CD4-positive, alpha-beta T cell treated with Interleukin-15 for 4 hours (primary cell): ENCODE measurements around the gene SF3A1.

ENCODE experiments used
- DNase-seq: peaks from one replicate; pipeline ENCODE4 v3.0.0-alpha.2; 2020; ENCODE audit warnings: low spot score

The SF3A1 gene

DNA sequence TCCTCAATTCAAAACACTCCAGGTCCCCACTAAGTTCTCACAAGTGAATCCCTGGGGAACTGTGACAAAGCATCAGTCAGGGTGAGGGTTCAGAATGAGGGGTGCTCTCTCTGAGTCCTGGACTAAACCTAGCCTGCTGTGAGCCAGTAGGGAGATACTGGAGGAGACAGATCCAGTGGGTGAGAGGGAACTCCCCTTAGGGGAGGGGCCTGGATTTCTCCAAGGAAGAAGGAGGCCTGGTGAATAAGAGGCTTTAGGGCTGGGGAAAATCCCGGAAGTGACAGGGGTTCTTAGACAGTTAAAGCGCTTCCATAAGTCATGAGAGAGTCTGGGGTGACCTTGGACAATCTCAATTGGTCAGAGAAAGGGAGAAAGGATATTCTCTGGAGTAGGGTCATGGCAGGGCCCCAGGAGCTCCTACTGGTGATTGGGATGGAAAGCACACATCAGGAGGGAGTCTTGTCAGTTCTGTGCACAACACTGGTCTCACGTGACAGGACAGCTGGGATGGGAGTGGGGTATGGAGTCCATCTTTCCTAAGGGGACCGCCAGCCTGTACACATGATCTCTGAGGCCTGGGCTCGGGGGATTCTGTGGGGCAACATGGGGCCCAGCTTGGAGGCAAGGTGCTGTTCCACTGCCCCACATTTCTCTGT is 31.5 kb downstream of the SF3A1 start:
- DNase-seq: no peak

DNA sequence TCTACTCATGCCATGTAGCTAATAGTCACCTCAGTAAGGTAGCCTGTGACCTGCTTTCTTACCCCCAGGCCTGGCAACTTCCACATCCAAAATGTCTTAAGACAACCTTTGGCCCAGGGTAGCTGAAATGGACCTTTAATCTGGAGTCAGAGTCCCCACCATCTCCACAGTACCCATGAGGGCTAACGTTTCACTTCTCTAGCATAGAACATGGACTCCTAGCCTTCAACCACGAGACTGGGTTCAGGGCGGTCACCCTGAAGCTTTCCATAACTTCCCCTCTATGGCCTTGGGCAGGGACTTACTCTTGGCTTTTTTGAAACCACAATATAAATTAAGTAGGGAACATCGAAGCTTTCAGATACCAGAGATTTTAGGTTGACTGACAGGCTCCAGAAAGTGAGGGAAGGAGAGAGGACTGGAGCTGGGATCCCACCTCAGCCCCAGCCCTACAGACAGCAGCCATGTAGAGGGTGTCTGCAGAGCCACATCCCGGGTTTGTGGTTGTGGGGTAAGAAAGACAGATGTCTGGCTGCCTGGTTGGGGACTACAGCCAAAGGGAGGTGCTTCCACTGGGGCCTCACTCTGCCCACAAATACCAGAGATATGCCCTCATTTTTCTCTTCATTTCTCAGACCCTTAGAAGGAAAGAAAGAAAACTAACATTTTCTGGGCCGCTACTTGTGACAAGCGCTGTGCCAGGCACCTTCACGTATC is 32.5 kb downstream of the SF3A1 start:
- no peak for DNase-seq

DNA sequence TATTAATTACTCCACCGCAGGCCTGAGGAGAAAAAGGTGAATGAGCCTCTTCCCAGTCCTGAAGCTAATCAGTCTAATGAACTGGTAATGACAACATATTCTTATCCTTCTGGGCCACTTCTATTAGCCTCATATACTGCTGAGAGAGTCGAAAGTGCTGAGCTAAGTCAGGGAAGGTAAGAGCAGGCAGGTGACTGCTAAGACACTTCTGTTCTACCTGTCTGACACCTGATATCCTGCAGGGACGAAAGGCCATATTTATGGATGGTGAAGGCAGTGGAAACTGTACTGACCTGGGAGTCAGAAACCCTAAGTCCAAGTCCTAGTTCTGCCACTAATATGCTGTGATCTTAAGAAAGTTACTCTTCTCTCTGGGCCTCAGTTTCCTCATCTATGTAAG is 33.4 kb downstream of the SF3A1 start:
- DNase-seq: no peak

DNA sequence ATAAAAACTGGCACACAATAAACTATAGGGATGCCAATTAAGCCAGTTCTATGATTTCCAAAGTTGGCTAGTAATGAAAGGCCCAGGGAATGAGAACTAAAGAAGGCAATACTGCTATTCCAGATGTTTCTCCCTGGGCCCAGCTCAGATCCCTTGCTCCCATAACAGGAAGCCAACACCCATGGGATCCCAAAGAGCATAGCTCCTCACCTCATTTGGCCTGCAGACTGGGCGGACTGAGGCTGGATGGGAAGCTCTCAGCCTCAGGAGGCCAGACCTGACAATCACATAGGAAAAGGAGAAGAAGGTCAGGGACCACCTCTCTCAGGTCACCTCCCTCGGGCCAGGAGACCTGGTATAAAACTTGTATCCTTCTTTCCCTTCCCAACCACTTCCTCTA is 35.2 kb downstream of the SF3A1 start:
- DNase-seq: no peak

DNA sequence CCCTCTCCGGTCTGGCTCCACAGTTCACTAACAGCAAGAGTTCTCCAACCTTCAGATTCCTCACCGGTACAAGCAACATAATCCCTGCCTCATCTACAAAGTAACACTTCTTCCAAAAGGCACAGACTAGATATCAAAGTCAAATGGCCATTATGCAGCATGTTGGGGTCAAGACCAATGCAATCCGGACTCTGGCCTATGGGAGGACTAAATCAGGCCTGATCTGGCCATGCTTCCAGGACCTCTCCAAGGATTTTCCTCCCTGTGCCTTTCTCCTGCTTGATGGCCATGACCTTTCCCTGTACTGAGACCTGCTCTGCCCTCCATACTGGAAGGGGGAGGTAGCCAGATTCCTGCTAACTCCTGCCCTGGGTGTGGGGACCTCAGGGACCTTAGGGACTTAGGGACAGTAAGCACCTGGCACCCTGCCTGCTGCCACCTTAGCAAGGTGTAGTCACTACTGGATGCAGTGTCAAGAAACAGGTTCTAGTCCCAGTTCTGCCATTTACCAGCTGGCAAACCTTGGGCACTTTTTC is 36.6 kb downstream of the SF3A1 start:
- DNase-seq: no peak

DNA sequence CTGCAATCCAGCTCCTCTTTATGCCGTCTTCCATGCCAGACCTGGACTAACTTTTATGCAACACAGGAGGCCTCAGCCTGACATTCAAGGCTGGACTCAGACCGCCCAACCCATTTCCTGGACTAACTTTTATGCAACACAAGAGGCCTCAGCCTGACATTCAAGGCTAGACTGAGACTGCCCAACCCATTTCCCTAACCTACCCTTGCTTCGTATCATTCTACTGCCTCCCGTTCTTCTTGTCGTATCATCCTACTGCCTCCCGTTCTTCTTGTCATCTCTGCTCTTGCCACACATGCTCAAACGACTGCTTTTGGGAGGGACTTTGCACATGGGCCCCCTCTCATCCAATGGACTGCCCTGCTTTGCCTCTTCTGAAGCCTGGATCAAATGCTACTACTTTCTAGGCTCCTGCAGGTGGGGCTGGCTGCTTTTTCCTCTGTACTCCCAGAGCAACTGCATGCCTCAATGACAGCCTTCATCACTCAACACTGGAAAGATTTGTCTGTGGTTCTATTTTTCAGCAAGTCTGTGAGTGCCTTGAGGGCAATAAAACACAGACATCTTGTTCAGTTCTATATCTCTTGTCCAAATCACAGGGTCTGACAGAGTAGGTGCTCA is 37.8 kb downstream of the SF3A1 start:
- no peak for DNase-seq

DNA sequence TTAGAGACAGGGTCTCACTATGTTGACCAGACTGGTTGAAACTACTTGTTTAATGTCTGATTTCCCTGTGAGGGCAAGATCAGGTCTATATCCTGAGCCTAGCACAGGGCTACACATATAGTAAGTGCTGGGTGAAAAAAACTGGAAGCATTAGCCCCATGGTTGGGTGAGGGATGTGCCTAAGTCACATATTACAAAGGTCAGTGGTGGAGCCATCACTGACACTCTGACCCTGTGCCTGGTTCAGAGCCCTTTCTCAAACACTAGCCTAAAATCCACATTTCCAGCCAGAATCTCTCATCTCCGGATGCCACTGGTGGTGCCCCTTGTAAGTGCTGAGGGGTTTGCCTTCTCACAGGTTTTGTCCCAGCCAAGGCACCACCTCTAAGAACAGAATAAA is 38.9 kb downstream of the SF3A1 start:
- no peak for DNase-seq

DNA sequence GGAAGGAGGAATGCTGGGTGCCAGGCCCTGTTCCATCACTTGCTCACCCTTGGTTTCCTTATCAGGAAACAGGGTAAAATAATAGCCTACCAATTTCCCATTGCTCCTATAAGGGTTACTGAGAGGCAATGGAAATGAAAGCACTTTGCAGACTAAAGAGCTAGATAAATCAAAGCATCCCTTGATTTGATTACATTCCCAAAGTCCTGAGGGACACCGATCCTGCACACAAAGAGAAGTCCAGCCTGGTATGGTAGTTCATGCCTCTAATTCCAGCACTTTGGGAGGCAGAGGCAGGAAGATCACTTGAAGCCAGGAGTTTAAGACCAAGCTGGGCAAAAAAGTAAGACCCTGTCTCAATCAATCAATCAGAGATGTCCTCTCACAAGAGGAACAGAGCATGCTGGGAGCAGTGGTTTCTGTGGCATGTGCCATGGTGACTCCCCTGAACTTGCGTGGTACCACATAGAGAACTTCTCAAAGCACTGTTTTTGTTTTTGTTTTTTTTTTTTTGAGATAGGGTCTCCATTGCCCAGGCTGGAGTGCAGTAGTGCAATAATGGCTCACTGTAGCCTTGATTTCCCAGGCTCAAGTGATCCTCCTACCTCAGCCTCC is 40.6 kb downstream of the SF3A1 start:
- DNase-seq: no peak

DNA sequence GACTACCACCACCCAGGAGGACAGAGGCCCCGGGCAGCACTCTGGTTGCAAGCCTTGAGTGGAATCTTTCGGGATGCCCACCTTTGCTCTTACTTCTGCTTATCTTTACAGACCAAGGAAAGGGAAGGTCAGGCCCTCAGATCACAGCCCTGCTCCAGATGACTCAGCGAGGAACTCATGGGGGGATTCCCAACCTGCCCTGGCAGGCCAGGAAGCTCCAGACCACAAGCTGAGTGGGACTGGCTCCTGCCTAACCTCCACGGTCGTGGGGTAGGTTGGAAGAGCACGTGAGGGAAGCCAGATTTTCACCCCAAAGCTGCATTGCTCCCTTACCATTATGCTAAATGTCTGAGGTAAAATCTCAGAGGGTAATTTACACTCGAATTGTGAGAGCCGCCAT is 41.8 kb downstream of the SF3A1 start:
- peak; percentile 55 for DNase-seq

DNA sequence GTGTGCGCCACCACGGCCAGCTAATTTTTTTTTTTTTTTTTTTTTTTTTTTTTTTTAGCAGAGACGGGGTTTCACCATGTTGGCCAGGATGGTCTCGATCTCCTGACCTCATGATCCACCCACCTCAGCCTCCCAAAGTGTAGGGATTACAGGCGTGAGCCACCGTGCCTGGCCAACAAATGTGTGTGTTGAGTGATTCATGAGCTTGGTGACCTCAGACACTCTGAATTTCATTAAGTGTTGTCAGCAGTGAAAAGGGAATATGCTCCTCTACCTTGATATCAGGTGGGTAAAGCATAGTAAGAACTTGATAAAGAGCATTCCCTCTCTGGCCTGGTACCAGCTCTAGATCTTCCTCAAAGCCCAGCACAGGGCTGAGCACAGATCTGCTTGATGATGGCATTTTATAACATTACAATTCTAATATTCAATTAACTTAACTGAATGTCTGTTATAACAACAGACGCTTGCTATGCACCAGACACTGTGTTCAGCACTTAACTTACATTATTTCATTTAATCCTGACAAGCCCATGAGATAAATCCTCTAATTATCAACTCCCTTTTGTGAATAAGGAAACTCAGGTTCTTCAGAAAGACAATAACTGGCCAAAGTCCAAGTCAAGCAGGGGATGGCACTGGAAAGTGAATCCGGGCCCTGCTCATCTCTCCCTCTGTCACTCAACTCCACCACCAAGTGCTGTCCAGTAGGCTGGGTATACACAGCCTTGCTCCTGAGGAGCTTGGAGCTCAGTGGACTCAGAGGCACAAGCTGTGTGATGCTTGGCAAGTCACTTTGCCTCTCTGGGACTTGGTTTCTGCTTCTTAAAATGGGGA is 42.9 kb downstream of the SF3A1 start:
- no peak for DNase-seq

DNA sequence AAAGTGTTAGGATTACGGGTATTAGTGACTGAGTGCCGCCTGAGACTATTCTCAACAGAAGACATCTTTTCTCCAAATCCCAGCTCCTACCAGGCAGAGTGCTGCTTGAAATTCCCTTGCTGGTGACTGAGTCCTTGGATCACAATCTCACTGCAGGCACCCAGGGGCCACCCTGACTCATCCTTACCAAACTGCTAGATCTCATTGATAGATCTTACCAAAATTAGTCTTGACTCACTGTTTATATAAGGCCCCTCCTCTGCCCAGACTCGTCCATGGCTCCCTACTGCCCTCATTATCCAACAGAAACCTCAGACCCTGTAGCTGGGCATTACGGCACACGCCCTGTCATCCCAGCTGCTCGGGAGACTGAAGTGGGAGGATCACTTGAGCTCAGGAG is 44.6 kb downstream of the SF3A1 start:
- no peak for DNase-seq

DNA sequence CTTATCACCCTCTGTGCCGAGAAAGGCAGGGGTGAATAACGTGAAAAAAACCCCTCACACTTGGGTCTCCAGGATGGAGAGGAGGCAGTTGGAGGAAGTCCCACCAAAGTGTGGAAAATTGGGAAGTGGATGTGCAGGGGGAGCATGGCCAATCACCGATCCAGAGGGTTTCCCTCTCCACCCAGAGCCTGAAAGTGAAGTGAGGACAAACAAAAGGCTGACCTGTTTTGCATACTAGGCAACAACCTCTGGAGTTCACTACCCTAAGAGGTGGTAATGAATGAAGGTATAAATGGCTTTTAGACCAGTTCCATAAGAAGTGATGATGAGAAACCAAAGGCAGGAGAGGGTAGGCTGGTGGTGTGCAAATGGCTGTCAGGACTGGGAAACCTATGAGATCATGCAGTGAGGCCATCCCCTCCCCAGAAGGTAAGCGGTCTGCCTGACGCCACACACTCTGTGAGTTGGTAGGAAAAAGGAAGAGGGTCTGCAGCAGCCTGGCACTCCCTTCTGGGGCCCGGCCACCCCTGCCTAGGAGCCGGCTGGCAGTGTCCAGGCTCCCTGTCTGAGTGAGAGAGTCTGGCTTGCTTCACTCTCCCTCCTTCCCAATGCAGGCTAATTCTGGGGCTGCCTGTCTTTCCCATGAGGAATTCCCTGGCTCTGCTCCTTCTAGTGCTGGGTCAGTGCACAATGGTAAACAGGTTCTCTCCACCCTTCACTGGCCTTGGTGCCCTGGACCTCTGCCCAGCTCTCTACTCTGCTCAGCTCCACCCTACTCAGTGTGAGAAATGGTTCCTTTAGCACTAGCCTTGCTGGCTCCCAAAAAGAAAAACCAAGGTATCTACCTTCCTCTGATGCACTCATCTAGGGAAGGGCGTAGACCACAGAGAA is 45.6 kb downstream of the SF3A1 start:
- DNase-seq: no peak

DNA sequence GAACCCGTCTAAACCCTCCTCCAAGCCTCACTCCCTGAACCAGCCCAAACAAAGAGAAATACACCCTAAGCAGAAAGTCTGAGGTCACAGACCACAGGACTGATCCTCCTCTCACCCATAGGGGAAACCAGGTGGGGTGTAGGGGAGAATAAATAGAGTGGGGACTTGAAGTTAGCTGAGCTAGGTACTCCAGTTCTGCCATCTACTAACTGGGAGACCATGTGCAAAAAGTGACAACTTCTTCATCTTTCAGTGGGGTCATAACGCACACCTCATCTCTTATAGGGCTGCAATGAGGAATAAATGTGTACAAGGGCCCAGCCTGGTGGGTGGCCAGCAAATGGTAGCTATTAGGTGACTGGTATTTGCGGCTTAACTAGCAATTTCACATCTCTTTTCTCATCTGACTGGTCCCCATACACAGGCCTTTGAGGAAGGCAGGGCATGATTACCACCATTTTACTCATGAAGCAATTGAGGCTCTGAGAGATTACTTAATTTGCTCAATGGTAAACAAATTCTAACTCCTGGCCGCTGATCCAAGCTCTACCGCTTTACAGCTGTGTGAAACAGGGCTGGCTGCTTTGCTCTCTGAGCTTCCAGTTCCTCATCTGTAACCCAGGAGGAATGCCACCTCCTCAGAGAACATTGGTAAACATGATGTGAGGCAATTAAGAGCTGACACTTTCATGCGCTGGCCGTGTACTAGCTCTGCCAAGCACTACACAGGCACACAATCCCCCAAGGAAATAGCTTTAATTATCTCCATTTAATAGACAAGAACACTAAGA is 46.5 kb downstream of the SF3A1 start:
- peak; percentile 41 for DNase-seq

DNA sequence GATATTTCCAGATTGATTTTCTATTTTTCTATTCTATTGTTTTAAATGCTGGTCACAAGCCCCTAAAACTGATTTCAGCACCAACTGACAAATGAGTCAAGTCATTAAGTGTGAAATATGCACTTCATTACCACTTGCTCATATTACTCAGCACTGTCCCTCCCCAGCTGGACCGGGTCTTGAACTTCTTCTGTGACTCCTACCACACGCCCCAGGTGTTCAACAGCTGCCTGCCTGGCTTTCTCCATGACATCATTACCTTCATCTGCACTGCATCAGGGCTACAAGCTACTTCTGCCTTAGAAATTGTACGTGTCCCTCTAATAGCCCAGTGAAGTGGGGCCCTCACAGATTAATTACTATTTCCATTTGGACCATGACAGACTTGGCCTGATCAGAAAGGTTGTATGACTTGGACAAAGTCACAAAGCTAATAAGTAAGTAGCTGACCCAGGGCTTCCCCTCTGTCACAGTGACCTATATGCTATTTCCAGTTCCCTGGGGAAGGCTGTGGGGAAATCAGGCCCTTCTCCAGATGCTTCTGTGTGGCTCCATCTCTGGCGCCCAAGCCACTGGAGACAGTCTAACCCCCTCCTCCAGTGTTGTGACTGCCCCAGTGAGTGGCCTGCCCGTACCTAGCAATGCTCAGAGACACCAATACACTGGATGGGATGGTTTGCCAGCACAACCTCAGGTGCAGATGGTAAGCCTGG is 48.0 kb downstream of the SF3A1 start:
- peak; percentile 45 for DNase-seq

DNA sequence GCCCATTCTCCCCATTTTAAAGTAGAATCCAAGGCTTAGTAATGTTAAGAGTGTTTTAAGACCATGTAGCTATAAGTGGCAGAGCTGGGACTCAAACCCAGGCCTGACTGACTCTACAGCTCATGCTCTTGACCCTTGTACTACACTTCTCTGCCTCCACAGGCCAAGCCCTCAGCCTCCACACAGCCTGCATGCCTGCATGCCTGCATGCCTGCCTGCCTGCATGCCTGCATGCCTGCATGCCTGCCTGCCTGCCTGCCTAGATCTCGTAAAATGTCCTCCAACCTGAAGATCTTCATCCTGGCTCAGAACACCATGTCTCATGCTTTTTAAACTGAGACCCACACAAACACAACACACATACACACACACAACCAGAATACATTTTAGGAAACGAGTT is 48.6 kb downstream of the SF3A1 start:
- no peak for DNase-seq

DNA sequence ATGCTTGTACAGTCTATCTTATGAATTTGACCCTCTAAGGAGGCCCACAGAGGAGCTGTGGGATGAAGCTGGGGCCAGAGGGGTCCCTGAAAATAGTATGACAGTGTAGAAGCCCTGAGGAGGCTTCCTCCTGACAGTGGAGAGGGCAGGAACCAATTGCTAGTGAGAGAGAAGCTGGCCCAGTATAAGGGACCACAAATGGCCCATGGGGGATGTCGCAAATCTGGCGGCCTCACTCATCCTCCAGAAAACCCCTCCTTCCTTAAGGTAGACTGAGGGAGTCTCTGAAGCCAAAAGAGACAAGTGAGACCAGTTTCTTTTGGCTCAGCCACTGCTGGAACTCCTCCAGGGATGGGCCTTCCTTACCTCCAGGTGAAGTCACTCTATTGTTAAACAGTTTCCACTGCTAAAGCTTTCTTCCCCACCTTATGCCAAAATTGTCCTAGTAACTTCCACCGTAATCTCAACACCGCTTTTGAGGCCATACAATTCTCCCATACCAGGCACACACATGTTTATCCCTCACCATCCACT is 49.6 kb downstream of the SF3A1 start:
- DNase-seq: no peak

DNA sequence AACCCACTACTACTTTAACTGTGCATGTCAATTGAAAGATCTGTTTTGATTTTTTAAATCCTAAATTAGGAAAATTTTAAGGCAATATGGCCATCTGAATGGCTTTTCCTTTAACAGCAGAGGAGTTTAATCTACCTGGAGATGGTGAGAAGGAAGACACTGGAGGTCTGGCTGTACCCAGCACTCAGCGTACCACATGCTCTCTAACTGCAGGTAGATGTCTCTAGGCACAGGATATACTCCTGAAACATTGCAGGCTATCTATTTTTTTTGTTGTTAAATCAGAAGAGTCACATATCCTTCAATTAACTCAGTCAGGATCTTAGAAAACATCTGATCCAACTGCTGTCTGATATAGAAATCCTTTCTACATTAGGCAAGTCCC is 50.1 kb downstream of the SF3A1 start:
- no peak for DNase-seq

DNA sequence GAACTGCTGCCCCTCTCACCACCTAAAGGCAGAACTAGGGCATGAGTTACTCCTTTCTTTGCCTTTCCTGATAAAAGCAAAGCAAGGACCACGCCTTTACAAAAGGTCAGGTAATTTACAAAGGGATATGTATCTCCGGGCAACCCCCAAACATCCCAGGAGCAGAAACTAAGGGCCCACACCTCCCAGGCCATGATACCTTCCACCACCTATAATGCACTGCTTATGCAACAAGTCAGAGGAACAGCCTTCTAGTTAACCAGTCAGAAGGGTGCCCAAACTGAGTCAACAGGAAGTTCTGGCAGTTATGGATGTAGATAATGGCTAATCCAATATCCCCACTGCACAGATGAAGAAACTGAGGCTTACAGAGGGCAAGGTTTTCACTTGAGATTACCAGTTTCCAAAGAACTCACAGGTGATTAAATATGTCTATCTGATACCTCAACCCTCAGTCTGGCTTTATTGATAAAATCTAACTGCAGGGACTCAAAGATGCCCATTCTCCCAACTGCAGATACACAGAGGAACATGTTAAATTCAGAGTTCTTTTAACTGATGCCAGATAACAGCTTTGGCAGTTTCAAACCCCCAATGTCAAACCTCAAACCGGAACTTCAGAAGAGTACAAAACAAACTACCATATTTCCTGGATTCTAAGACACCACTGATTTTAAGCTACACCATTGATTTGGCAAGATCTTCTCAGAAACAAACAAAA is 50.6 kb downstream of the SF3A1 start:
- DNase-seq: peak; percentile 68

DNA sequence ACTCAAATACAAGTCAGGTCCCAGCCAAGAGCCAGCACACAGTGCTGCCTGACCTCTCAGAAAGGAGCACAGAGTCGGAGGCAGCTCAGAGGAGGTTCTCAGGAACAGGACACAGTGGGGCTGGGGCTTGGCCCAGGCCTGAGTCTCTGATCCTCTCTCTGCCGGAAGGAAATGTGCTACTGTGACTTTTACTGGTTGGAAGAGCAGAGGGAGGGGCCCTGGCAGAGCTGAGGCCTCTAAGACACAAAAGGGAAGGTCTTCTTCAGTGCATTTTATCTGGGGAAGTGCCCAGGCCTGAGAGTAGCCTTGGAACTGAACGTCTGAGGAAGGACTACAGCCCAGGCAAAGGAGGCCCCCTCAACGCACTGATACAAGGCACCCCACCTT is 51.2 kb downstream of the SF3A1 start:
- peak; percentile 61 for DNase-seq
